ENCODE data around the gene RIT2.

- TF ChIP-seq CTCF (IDR thresholded peaks at IDR 0.05) (no peak), POLR2A (IDR thresholded peaks at IDR 0.05) (no peak)
These were observed 200.2 kb downstream of the RIT2 start for GRCh38 chr18:42915299-42915698.

All from tibial nerve (tissue), 3 donors.